Measurements from ENCODE around the gene PRELID2. TPM values are rescaled to one million over a fixed set of nuclear protein-coding genes. Genes with fewer than 3 reads are reported as not detected.

PRELID2 gene
- total RNA-seq = 19.7 TPM

GRCh38 chr5:145834917-145835847 is at the start of gene PRELID2:
PRELID2 (minus strand) TSS chr5:145835342; CDS start chr5:145835251, 91 bp downstream.

GRCh38 chr5:145872914-145873313 is 37.8 kb upstream of the PRELID2 start, which contains the start of gene GRXCR2:
GRXCR2 (minus strand) TSS chr5:145873014; CDS start chr5:145872968, 46 bp downstream.

Other genes starting within 250 kb of the PRELID2 start
- not detected for gene GRXCR2, start 37.7 kb upstream of the PRELID2 start, total RNA-seq
- 0.94 TPM for gene SH3RF2, start 101.2 kb upstream of the PRELID2 start, total RNA-seq